GM19463 (cell line): ENCODE measurements around the gene CDH4.

Source experiments
- ATAC-seq: cut with Tn5 transposase; IDR thresholded peaks from one replicate; pipeline ENCODE4 v1.9.1; 2021; ENCODE audit warnings: mild to moderate bottlenecking, moderate library complexity; ENCODE audit not compliant: unreplicated experiment

The CDH4 gene

GRCh38 chr20:61859767-61860166 lies 607.7 kb downstream of the CDH4 start:
- no peak for ATAC-seq

- ATAC-seq: no peak
Observed at GRCh38 chr20:61860260-61860987, 608.4 kb downstream of the CDH4 start.

GRCh38 chr20:61861054-61861841 lies 609.2 kb downstream of the CDH4 start:
- no peak for ATAC-seq

- no peak for ATAC-seq
Observed at GRCh38 chr20:61861858-61862257, 609.8 kb downstream of the CDH4 start.

- no peak for ATAC-seq
Observed at GRCh38 chr20:61862881-61863280, 610.8 kb downstream of the CDH4 start.

GRCh38 chr20:61864481-61864880 lies 612.4 kb downstream of the CDH4 start:
- no peak for ATAC-seq

GRCh38 chr20:61865353-61865752 lies 613.3 kb downstream of the CDH4 start:
- no peak for ATAC-seq

GRCh38 chr20:61866165-61866564 lies 614.1 kb downstream of the CDH4 start:
- ATAC-seq: no peak

- no peak for ATAC-seq
Observed at GRCh38 chr20:61868006-61868405, 615.9 kb downstream of the CDH4 start.

- ATAC-seq: no peak
Observed at GRCh38 chr20:61868466-61869090, 616.5 kb downstream of the CDH4 start.

GRCh38 chr20:61869750-61870507 lies 617.9 kb downstream of the CDH4 start:
- no peak for ATAC-seq

GRCh38 chr20:61871160-61871559 lies 619.1 kb downstream of the CDH4 start:
- ATAC-seq: no peak

- no peak for ATAC-seq
Observed at GRCh38 chr20:61871913-61872312, 619.9 kb downstream of the CDH4 start.

GRCh38 chr20:61872371-61872900 lies 620.4 kb downstream of the CDH4 start:
- ATAC-seq: no peak

GRCh38 chr20:61873651-61874420 lies 621.8 kb downstream of the CDH4 start:
- no peak for ATAC-seq

GRCh38 chr20:61874421-61875068 lies 622.5 kb downstream of the CDH4 start:
- ATAC-seq: no peak

- ATAC-seq: no peak
Observed at GRCh38 chr20:61875221-61875885, 623.3 kb downstream of the CDH4 start.

- no peak for ATAC-seq
Observed at GRCh38 chr20:61875996-61876395, 623.9 kb downstream of the CDH4 start.
